Endothelial cell (in vitro differentiated cells): ENCODE data around the gene NGB. TPM values are rescaled to one million over a fixed set of nuclear protein-coding genes. Genes with fewer than 3 reads are reported as not detected.

ENCODE experiments used
- DNase-seq: peaks from one replicate; pipeline ENCODE4 v3.0.0; 2021; ENCODE audit warnings: low spot score
- H3K27ac Mint-ChIP-seq: one replicate; pipeline ENCODE4 v1.8.0; 2021; ENCODE audit warnings: mixed read lengths, inconsistent platforms; ENCODE audit not compliant: unreplicated experiment
- H3K27me3 Mint-ChIP-seq: one replicate; pipeline ENCODE4 v1.8.0; 2021; ENCODE audit warnings: mild to moderate bottlenecking, moderate library complexity, mixed read lengths, inconsistent platforms; ENCODE audit not compliant: unreplicated experiment
- H3K36me3 Mint-ChIP-seq: one replicate; pipeline ENCODE4 v1.8.0; 2021; ENCODE audit warnings: mild to moderate bottlenecking, low read depth, mixed read lengths, inconsistent platforms; ENCODE audit not compliant: unreplicated experiment
- H3K4me1 Mint-ChIP-seq: one replicate; pipeline ENCODE4 v1.8.0; 2021; ENCODE audit warnings: mild to moderate bottlenecking, mixed read lengths, inconsistent platforms; ENCODE audit not compliant: unreplicated experiment
- H3K4me3 Mint-ChIP-seq: one replicate; pipeline ENCODE4 v1.8.0; 2021; ENCODE audit warnings: mild to moderate bottlenecking, mixed read lengths, inconsistent platforms; ENCODE audit not compliant: unreplicated experiment
- H3K9me3 Mint-ChIP-seq: one replicate; pipeline ENCODE4 v1.8.0; 2021; ENCODE audit warnings: mixed read lengths, inconsistent platforms; ENCODE audit not compliant: unreplicated experiment
- CTCF ChIP-seq: fragments of 200-600 bp; sonication (generic); IDR thresholded peaks from one replicate; pipeline ENCODE4 v1.5.0; 2021; ENCODE audit warnings: antibody characterized with exemption; ENCODE audit not compliant: unreplicated experiment
- microRNA-seq: library from miRNA; unstranded; fragments of <30 nt; microRNA quantifications from one replicate; pipeline ENCODE4, GENCODE V29; 2020; ENCODE audit not compliant: unreplicated experiment
- total RNA-seq: library from RNA; stranded (reverse); fragmentation: NEBNext Ultra II Directional; extraction: Animal tissue kit (Norgen Biotek cat#: 25700); gene quantifications from one replicate; pipeline ENCODE4 v1.2.1, GENCODE V29; 2021; ENCODE audit not compliant: unreplicated experiment

The NGB gene
- total RNA-seq, 1 donor from 2014 or later = not detected

- Mint-ChIP-seq H3K4me3 (no peak overlapping the region), H3K4me1 (peaks cover 15% of the 10 kb centered on the region), H3K27me3 (peaks cover 10% of the 10 kb centered on the region), H3K9me3 (peaks cover 4% of the 10 kb centered on the region), H3K27ac (no peak overlapping the region), H3K36me3 (peaks cover 6% of the 10 kb centered on the region)
- DNase-seq = no peak
- TF ChIP-seq CTCF = no peak
These were observed 51.4 kb downstream of the NGB start for GRCh38 chr14:77219591-77219990.

DNA sequence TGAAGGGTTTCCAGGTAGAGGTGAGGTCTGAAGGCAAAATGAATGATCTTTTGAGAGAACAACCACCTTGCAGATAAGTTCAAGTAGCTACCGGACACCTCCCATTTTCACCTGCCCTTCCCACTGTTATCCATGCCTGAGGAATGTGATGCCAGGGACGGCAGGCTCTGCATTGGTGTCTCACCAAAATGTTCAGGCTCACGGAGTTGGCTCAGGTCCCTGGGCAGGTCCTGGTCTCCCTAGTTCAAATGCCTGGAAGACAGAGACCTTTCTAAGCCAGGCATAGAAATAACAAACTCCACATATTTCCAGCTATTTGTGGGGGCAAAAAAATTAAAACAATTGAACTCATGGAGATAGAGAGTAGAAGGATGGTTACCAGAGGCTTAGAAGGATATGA, 53.5 kb downstream of the NGB start:
- H3K27ac Mint-ChIP-seq = no peak overlapping the region
- H3K4me1 Mint-ChIP-seq = peaks cover 13% of the 10 kb centered on the region
- H3K27me3 Mint-ChIP-seq = peaks cover 9% of the 10 kb centered on the region
- peaks cover 8% of the 10 kb centered on the region for H3K36me3 Mint-ChIP-seq
- H3K4me3 Mint-ChIP-seq = no peak overlapping the region
- peaks cover 5% of the 10 kb centered on the region for H3K9me3 Mint-ChIP-seq
- no peak for TF ChIP-seq CTCF
- DNase-seq = no peak

Small RNAs within 50 kb of the gene (microRNA-seq; reads per million reads assigned to microRNA genes)
- gene MIR1260A = 0.28 reads per million

Other genes starting within 250 kb of the NGB start
- gene IRF2BPL, start 242.5 kb downstream of the NGB start, total RNA-seq = 8.6 TPM
- 42.4 TPM for gene CIPC, start 172.9 kb downstream of the NGB start, total RNA-seq
- gene ZDHHC22, start 129.4 kb downstream of the NGB start, total RNA-seq = 12.0 TPM
- gene TMEM63C, start 89.4 kb downstream of the NGB start, total RNA-seq = 6.6 TPM
- 33.8 TPM for gene POMT2, start 49.7 kb upstream of the NGB start, total RNA-seq
- 20.0 TPM for gene GSTZ1, start 49.8 kb upstream of the NGB start, total RNA-seq
- gene TMED8, start 105.9 kb upstream of the NGB start, total RNA-seq = 9.9 TPM
- gene SAMD15, start 106.2 kb upstream of the NGB start, total RNA-seq = 1.7 TPM
- 0.49 TPM for gene NOXRED1, start 152.3 kb upstream of the NGB start, total RNA-seq
- gene VIPAS39, start 186.4 kb upstream of the NGB start, total RNA-seq = 28.7 TPM
- 74.7 TPM for gene AHSA1, start 186.9 kb upstream of the NGB start, total RNA-seq
- gene ISM2, start 227.6 kb upstream of the NGB start, total RNA-seq = 0.21 TPM